A549 (cell line): ENCODE data around the gene FBXO7.

Experiments
- E2F6 ChIP-seq: IDR thresholded peaks from 2 replicates; pipeline ENCODE4 v1.6.1; 2012; ENCODE audit warnings: low read depth, borderline replicate concordance
- ESRRA ChIP-seq: fragments of 150-350 bp; IDR thresholded peaks from 2 replicates; pipeline ENCODE4 v1.6.1; 2014; ENCODE audit warnings: mild to moderate bottlenecking, low read length, borderline replicate concordance
- SMC3 ChIP-seq: fragments of >200 bp; sonication (Bioruptor Twin); formaldehyde crosslinking; IDR thresholded peaks from 3 replicates; pipeline ENCODE4 v1.6.1; 2018; ENCODE audit warnings: inconsistent platforms

GRCh38 chr22:32544953-32545558 lies 70.4 kb downstream of the FBXO7 start:
- TF ChIP-seq SMC3, result no peak
- TF ChIP-seq ESRRA, result no peak
- no peak for TF ChIP-seq E2F6
